WI38 (cell line): ENCODE results near the gene TMPRSS9.
"Not testable (repeated sequence)": the region's sequence is repeated elsewhere in the genome, so short reads cannot be mapped to it uniquely, and the experiment has no call there.

Experiments
- H3K4me3 ChIP-seq: 2 replicates; pipeline ENCODE4 v1.5.1; 2011; ENCODE audit warnings: low read depth, mild to moderate bottlenecking, control low read depth, low read length
- TF ChIP-seq, protein P1 (sequence below): IDR thresholded peaks from 2 replicates; pipeline ENCODE4 v1.5.1; 2012; ENCODE audit warnings: low read depth, mild to moderate bottlenecking, control low read depth, low read length

Gene TMPRSS9

GRCh38 chr19:2343289-2343982, 16.6 kb upstream of the TMPRSS9 start:
- no peak overlapping the region for H3K4me3 ChIP-seq
- TF ChIP-seq, protein P1, sequence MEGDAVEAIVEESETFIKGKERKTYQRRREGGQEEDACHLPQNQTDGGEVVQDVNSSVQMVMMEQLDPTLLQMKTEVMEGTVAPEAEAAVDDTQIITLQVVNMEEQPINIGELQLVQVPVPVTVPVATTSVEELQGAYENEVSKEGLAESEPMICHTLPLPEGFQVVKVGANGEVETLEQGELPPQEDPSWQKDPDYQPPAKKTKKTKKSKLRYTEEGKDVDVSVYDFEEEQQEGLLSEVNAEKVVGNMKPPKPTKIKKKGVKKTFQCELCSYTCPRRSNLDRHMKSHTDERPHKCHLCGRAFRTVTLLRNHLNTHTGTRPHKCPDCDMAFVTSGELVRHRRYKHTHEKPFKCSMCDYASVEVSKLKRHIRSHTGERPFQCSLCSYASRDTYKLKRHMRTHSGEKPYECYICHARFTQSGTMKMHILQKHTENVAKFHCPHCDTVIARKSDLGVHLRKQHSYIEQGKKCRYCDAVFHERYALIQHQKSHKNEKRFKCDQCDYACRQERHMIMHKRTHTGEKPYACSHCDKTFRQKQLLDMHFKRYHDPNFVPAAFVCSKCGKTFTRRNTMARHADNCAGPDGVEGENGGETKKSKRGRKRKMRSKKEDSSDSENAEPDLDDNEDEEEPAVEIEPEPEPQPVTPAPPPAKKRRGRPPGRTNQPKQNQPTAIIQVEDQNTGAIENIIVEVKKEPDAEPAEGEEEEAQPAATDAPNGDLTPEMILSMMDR: no peak

GRCh38 chr19:2344381-2344870, 15.6 kb upstream of the TMPRSS9 start:
- TF ChIP-seq, protein P1: no peak
- no peak overlapping the region for H3K4me3 ChIP-seq

GRCh38 chr19:2345076-2345475, 15.0 kb upstream of the TMPRSS9 start:
- H3K4me3 ChIP-seq: no peak overlapping the region
- TF ChIP-seq, protein P1: no peak

GRCh38 chr19:2345794-2346663, 14.0 kb upstream of the TMPRSS9 start:
- H3K4me3 ChIP-seq: no peak overlapping the region
- TF ChIP-seq, protein P1: no peak

DNA sequence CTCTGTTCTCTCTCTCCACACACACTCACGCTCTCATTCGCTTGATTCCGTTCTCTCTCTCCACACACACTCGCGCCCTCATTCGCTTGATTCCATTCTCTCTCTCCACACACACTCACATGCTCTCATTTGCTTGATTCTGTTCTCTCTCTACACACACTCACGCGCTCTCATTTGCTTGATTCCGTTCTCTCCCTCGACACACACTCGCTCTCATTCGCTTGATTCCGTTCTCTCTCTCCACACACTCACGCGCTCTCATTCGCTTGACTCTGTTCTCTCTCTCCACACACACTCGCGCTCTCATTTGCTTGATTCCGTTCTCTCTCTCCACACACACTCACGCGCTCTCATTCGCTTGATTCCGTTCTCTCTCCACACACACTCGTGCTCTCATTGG, 10.2 kb upstream of the TMPRSS9 start:
- H3K4me3 ChIP-seq: not testable (repeated sequence)

GRCh38 chr19:2350656-2351055, 9.4 kb upstream of the TMPRSS9 start:
- TF ChIP-seq, protein P1: no peak
- no peak overlapping the region for H3K4me3 ChIP-seq

DNA sequence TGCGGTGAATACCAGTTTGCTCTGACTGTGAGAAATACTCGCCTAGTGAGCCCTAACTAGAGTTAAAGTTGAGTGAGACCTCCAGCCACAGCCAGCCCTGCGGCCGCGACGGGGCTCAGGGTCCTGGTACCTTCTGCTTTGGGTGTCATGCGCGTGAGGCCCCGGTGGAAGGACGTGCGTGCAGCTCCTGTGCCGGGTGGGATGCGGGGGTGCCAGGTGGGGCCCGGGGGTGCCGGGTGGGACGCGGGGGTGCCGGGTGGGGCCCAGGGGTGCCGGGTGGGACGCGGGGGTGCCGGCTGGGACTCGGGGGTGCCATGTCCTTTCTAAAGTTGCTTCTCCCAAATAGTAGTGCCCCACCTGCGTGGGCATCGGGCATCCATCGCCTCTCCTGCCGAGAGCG, 8.5 kb upstream of the TMPRSS9 start:
- no peak overlapping the region for H3K4me3 ChIP-seq
- TF ChIP-seq, protein P1: no peak
